Stimulated activated CD4-positive, alpha-beta T cell treated with anti-CD3 and anti-CD28 coated beads, TNF-alpha, amount 100 ng/mL, for 48 hours (primary cell): ENCODE results near the gene RPS6KA2.

ENCODE experiments used
- DNase-seq, 3 donors: peaks; one replicate each; pipeline ENCODE4 v3.0.0-alpha.2; 2020; ENCODE audit warnings: low read depth in 3 of 3

Gene RPS6KA2

DNA sequence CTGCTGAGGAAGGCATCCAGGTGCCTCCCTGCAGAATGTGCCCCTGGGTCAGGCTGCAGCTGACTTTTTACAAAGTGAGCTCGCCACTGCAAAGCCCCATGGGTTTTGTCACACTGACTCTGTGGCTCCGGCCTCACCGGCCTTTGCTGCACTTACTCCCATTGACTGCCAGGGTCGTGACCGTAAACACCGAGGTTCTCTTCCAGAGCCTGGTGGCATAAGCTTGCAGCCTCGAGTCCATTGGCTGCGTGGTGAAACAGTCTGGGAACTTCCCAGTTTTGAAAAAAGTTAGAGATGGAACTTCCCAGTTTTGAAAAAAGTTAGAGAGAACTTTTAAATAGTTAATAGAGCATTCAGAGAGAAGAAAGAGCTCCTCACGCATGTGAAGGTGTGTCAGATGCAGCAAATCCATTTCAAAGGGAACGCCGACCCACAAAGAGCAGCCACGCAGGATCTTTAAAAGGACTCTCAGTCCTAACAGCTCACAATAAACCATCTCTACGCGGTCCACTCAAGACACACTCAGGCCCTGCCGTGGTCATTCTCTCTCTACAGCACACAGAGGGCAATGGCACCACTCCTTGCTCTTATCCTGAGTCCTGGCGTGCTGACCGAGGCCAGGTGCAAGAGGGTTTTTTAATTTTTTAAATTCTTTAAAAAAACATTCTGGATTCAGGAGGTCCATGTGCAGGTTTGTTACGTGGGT is 53.4 kb downstream of the RPS6KA2 start:
- no peak for DNase-seq

DNA sequence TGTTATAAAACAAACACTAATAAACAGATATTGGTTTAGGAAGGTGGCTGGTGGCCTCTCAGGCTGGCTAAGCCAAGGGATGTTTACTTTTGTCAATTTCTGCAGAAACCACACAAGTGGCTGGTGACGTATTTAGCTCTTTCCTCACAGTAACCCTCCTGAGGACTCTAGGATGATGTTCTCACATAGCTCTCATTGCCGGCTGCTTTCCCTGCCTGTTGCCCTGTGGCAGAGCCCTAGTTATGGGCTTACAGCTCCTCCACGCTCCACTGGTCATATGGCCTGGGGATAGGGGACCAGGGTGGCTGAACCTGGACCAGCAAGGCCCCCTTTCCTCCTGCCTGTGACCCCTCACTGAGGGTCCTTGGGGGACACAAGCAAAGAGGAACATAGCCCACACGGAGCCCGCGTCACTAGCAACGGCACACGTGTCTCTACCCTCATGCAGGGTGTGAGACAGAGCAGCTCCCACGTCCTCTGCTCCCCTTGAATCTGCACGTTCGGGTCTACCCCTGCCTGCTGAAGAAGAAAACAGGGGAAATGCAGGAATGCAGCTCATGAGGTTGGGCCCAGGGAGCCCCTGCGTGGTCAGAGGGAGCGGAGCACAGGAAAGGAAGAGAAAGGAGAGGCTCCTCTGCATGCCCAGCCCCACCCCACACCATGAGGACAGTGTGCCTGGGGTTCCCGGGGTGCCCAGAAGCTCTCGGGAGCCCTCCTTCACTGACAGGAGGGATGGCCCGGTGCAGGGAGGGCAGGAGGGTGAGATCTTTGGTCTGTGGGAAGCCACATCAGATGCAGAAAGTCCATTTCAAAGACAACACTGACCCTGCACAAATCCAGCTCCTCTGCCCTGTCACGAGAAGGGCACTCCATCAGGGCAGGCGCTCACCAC is 54.4 kb downstream of the RPS6KA2 start:
- no peak for DNase-seq

DNA sequence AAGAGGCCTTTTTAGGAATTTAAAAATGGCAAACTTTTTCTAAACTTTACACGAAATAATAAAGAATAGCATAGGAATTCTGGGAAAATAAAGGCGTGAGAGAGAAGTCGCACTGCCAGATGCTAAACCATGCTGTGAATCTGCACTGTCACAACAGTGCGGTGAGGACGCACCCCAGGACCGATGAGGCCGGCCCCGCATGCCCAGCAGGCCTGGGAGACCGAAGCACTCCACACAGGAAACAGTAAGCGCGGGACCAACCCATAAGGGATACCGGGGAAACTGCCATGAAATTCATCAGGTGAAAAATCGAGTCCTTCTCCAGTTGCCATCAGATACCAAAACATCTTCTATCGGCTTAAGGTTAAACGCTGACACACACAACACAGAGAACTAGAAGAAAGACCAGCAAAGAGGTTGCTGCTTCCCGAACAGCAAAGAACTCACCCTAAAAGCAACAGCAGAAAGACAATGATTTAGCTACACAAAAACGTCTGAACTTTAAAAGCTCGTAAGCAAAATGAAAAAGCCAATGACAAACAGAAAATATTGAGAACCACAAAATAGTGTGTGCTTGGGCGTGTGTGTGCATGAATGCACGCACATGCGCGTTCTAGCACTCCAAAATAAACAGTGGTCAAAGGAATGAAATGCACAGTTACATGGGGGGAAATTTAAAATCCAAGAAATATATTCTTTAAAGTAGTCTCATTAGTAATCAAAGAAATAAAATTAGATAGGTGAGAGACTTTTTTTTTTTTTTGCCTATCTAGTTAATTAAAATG is 55.9 kb downstream of the RPS6KA2 start:
- no peak for DNase-seq

DNA sequence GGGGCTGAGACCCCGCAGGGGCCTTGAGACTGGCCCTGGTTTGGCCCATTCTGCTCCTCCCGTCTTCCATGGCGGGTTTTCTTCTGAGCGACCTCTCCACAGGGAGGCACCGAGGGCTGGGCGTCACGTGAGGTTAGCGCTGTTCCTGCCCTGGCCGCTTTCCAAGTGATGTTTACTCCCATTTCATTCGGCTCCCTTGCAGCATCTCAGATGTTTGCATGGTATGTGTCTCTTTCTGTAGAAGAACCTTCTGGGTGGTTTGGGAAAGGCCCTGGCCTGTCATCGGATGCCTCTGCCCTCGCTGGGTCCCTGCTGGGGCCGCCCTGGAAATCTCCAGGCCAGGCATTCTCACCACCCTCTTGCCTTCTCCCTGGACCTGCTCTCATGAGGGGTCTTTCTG is 57.8 kb downstream of the RPS6KA2 start:
- no peak for DNase-seq

DNA sequence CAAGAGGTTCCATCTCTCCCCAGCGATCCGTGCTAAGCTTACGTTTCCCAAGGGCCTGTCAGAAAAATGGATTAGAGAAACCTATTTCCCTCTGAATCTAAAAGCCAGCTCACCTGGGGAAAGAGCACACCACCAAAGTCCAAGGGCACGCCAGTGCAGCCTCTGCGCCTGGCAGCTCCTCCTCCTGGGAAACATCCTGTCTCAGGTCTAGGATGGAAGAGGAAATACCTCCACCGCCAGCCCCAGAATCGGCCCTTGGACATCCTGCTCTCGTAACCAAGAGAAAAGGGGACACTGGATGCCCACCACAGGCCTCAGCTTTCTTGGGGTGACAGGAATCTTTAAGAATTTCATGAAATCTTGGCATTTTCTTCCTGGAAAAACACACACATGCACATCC is 59.2 kb downstream of the RPS6KA2 start:
- no peak for DNase-seq

DNA sequence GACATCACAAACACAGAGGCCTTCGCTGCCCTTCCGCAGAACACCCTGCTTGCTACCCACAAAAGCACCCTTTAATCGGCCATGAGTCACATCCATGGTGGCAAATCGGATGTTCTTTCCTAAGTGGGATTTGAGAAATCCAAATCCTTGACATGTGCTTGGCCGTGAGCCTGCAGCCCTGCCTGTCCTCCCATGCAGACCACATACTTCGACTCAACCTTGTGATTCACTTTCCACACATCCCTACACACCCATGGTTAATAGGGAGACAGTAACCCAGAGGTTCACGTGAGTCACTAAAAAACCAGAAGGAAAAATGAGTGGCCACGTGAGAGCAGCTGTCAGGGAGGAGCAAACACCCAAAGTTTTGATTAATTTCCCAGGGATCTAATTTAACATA is 59.9 kb downstream of the RPS6KA2 start:
- DNase-seq = no peak

DNA sequence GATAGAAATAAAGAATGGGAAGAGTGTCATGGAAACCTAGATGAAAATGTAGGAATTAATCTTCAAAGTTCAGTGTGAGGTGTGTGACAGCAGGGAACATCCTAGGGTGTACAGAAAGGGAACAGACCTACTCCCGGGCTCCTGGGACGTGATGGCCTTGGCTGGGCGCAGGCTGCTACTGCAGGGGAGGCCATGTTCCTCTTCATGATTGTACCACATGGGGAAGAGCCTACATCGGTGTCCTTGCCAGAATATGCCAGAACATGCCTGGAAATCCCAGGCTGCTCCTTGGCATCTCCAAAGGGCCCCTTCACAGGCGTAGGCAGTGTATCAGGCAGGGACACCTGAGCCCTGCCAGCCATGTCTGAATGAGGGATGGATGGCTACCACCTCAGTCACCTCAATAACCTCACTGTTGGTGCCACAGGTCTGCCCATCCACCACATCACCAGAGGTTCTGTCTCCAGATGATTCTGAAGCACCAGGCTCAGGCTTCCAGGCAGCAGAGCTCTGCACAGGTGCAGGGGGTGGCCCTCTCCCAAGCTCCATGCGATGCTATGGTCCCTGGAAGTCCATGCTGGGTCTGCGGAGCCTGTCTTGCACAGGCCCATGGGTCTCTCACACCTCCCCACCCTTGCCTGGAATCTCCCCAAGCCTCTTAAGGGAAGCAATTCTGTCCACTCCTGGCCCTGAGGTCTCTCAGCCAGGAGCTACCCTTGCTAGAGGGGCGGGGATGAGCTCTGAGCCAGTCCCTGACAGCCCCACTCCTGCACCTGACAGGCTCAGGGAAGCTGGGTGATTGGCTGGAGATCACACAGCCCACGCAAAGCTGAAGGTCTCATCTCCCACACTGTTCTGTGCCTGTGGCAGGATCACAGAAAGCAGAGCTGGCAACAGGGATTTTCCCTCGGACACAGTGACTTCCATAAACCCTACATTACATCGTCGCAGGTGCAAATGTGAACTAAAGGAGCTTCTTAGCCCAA is 60.7 kb downstream of the RPS6KA2 start:
- DNase-seq = no peak

DNA sequence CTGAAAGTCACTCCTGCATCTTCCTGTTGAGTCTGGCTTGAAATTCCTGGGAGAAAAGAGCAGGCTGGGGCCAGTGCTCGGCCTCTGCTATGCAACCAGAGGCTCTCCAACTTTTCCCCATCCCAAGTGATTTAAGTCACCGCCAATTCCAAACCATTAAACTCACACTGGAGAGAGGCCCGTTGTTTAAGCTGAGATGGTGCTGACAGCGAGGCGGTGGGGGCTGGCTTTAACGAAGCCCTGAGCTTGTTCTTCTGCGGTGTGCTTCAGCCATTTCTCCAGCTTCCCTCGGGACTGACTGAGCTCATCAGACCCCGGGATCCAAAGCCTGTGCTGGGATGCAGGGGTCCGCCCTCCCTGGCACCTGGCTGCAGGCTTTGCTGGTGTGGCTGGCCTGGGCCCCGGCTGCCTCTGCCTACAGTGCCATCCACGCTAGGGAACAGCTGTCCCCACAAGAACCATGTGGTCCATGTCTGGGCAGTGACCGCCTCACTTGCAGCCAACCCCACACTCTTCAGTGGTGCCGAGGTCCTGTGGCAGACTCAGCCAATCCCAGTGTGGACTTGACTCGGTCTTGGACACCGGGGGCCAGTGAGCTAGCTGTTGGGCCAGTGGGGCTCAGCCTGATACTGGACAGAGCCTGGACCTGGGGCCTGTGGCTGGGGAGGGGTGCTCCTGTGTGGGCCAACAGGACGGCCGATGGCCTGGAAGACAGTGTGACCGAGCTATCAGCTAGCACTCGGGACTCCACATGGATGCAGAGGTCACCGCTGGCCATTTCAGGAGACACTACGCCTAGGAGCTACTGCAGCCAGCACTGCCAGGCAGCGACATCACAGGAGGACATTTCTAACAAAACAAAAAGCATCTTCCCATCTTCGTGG is 61.7 kb downstream of the RPS6KA2 start:
- no peak for DNase-seq

DNA sequence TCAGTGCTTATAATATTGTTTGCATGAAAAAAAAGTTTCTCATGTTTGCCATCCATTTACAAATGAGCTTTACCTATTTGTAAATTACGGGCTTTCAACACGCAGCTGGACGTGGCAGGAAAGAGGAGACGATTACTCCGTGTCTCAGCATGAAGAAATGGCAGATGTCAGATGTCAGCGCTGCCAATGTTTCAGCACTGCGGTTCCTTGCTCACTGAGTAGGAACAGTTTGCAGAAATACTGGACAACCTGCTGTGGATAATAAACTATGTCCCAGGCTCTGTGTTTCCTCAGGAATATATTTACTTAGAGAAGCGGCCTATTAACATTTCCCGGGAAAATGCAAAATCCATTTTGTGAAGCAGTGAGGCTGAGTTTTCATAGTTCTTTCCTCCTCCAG is 63.2 kb downstream of the RPS6KA2 start:
- no peak for DNase-seq

DNA sequence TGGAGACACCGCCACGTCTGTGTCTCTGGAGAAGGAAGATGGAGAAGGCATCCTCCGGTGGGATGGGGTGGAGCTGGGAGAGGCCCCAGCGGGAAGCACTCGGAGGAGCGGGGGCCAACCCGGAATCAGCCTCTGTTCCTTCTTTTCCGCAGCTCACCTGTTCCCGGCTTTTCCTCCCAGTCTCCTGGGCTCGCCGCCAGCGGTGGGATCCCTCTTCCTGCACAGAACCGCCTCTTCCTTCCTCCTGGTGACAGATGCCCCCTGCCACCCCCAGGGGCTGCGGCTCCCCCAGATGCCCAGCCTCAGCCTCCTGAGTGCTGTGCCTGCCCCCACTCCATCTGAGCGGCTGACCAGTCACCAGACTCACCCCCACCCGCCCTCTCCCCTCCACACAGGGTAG is 63.9 kb downstream of the RPS6KA2 start:
- DNase-seq = no peak

DNA sequence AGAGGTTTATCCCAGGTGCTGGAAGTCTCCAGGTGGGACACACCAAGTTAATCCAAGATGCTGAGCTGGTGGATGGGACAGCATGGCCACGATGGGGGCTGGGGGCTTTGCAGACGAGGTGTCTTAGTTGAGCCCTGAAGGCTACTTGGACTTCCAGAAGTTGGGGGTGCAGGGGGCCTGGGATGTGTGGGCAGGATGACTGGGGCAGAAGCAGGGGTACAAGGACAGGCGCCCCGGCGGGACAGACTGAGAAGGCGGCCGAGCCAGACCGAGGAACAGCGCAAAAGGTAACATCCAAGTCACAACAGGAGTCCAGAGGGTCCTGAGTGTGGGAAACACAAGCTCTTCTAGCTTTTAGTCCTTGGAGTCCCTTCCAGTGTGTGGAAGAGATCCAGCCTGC is 64.3 kb downstream of the RPS6KA2 start:
- DNase-seq = no peak

DNA sequence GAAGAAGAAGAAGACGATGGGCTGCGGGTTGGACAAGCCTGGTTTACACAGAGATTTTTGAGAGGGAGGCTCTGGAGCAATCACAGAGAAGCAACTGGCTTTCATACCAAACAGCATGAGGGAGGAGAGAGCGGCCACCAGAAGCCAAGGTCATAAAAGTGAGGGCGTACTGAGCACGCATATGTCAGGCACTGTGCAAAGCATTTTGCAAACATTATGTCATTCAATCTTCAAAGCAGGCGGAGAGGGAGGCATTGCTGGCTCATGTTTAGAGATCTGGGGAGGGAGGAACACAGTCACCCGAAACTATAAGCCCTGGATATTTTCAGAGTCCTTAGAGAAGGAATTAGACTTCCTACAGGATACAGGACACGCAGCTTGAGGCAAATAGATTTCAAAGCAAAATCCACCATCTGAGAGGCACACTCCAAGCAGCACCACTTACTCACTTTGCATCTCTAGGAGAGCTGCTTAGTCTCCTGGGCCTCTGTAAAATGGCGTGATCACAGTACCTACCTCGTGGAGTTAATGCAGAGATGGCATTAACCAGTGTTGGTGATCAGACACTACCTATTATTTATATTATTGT is 65.2 kb downstream of the RPS6KA2 start:
- no peak for DNase-seq

DNA sequence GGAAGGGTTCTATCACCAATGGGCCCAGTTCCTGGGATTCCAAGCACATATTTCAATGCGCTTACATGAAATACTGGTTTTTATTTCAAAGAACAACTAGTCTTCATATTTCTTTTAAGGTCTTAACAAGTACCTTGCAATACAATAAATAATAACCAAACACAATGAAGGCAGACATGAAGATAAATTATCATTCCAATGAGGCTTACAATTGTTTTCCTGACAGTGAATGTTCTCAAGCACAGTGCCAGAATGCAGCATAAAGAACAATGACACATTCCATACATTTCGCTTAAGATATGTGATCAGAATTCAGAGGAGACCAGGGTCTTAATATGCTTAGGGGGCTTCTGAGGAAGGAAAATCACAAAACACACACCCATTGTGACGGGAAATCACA is 66.8 kb downstream of the RPS6KA2 start:
- no peak for DNase-seq

DNA sequence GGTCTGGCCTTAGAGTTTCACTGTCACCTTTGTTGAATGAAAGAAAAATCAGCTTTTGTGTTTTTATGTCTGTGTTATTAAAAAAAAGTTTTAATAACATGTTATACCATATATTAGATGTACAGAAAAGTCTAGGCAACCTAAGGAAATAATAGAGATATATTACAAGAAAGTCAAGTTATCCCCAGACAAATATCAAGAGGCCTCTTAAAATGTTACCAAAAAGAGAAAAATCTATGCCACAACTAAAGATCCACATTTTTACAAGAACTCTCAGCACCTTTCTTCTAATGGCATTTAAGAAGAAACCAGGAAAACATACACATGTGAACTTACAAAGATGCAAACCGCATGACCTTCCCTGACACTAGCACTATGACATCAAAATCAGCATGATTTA is 67.4 kb downstream of the RPS6KA2 start:
- no peak for DNase-seq

DNA sequence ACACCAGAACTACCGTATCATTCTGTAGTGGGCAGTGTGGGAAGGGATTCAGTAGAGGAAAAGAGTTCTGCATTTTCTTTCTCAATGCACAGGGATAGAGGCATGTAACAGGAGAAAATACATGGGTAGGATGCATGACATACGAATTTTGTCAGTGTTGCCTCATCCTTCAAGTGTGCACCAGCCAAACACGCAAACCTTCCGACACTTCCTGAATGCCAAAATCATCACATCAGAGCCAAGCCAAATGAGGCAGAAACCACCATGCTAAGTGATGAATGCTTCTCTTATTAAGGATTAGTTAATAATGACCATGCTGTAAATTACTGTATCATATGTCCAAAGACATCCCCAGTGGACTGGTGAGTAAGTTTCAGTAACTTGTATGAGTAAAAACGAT is 67.8 kb downstream of the RPS6KA2 start:
- DNase-seq = no peak

DNA sequence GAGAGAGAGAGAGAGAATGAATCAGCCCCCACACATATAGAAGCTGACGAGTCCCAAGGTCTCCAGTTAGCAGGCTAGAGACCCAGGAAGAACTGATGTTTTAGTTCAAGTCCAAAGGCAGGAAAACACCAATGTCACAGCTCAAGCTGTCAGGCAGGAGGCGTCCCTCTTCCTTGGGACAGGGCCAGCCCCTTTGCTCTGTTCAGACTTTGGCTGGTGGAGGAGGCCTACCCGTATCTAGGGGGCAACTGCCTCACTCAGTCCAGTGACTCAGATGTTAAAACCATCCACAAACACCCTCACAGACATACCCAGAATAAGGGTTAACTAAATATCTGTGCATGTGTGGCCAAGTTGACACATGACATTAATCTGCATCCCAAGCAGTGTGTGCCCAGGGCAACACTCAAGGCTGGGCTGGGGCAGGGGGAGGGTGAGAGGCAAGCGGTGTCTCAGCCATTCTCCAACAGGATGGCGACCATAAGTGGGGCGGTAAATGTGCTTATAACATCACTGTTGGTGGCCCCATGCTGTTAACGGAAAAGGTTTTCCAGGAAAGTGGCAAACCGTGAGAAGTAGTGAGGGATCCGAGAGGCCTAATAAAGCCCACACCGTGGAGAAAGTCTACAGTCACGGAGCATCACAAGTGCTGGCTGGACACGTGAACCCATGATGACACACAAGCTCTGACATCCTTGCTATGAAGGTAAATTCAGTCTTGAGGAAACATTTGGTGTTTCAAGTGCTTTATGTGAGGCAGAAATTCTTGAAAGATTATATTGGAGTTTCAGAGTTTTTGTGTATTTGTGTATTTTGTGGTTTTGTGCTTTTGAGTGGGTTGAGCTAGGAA is 68.7 kb downstream of the RPS6KA2 start:
- DNase-seq = no peak

DNA sequence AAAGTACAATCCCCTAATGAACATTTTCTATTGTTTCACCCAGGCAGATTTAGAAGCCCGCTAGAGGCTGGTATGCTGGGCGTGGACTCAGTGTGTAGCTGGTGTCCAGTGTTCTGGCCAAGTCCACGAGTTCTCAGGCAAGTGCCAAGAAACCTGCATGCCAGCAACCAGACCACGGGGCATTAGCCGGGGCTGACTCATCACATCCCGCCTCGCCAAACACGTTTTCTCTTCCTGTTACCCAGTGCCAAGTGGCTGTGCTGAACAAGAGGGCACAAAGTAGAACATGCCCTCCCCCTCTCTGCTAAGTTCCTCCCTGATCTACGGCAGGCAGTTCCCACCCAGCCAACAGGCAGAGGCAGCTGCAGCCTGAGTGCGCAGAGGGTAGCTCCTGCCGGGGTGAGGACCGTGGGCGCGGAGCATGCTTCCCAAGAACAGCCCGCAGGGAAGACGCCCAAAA is 70.2 kb downstream of the RPS6KA2 start:
- DNase-seq = no peak

DNA sequence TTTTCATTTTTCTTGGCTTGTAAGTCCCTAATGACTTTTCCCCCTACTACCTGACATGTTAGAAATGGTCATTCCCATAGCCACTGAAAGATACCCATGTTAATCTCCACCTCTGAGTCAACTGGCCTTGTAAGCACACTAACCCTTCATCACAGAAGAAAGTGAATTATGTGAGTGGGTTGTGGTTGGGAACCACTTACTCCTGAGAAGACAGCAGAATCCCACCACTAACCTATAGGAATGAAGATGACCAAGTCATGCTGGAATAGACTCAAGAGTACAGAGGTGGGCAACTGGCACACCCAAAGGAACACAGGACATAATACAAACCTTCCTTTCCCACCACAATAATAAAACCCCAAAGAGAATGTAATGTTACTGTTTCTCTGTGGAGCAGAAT is 70.7 kb downstream of the RPS6KA2 start:
- no peak for DNase-seq

DNA sequence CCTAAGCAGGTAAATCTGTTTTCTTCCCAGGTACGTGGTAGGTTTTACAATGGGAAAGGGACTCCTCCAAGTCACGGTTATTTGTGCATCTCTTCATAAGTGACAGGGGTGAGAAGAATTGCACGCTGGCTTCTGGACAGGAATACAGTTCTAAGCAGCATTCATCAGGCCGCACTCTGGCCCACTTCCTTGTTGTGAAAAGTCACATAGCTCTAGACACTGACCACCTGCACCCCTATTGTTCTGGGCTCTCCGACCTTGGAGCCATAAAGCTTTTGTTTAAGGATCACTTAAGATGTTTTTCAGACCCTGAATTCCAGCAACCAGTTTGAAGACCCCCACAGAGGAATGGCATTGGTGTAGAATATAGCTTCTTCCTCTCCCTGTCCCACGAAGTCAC is 72.0 kb downstream of the RPS6KA2 start:
- no peak for DNase-seq
